Colonic mucosa (tissue), 4 donors: ENCODE results near the gene ARMC5. TPM values are rescaled to one million over a fixed set of nuclear protein-coding genes. Genes with fewer than 3 reads are reported as not detected.

Source experiments
- DNase-seq: peaks from one replicate; pipeline ENCODE4 v3.0.0-alpha.2; 2020
- H3K27ac ChIP-seq: fragments of 200-600 bp; one replicate; pipeline ENCODE4 v1.8.0; 2021
- H3K27me3 ChIP-seq: fragments of 200-600 bp; one replicate; pipeline ENCODE4 v1.8.0; 2021
- H3K36me3 ChIP-seq: fragments of 200-600 bp; one replicate; pipeline ENCODE4 v1.8.0; 2021
- H3K4me1 ChIP-seq: fragments of 200-600 bp; one replicate; pipeline ENCODE4 v1.8.0; 2021; ENCODE audit warnings: mild to moderate bottlenecking
- H3K4me3 ChIP-seq: fragments of 200-600 bp; one replicate; pipeline ENCODE4 v1.8.0; 2021
- H3K9ac ChIP-seq, 2 donors: one replicate each; pipeline ENCODE4 v1.7.0; 2013; ENCODE audit warnings: control low read depth in 2 of 2, low read depth in 2 of 2, low read length in 2 of 2
- H3K9me3 ChIP-seq: fragments of 200-600 bp; one replicate; pipeline ENCODE4 v1.8.0; 2021
- intact Hi-C: fragments of 100-400 bp; cut with DNase I; formaldehyde crosslinking; loops from one replicate; pipeline ENCODE4 v1.14.1; 2022
- total RNA-seq, 2 donors: library from RNA; stranded (reverse); fragmentation: NEBNext Ultra II Directional in 1 of 2; extraction: Animal tissue kit (Norgen Biotek cat#: 25700) in 1 of 2; gene quantifications; one replicate each; pipeline ENCODE4 v1.2.1, GENCODE V29; 2021
- TF ChIP-seq, protein P1 (sequence below): fragments of 200-600 bp; IDR thresholded peaks from one replicate; pipeline ENCODE4 v1.8.0; 2022; ENCODE audit warnings: antibody characterized with exemption, mild to moderate bottlenecking
- donor health status: healthy.
- donor health status: DM: no; HTN: no; CAD: no.
- donor health status: DM: no; HTN: no; CAD: no.

The ARMC5 gene
- total RNA-seq, 2 donors from 2014 or later, result 5.5 to 13.2 TPM

DNA sequence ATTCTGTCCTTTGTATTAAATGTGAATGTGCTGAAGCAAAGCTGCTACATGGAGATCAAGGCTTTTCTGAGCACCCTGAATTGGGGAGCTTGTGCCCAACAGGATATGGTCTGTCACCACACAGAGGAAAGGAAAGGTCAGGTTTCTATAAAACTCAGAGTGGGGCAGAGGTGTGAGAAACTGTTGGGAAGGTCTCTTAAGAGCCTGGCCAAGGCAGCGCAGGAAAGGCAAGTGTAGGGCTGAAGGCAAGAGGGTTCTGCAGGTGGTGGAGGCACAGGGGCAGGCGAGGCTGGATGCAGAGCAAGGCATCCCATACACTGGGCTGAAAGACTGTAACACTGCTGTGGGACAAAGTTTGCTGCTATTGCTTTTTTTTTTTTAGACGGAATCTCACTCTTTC is 39.3 kb upstream of the ARMC5 start:
- H3K9me3 ChIP-seq, result no peaks in the 10 kb centered on the region
- DNase-seq, result no peak
- H3K36me3 ChIP-seq, result no peaks in the 10 kb centered on the region
- no peaks in the 10 kb centered on the region for H3K4me1 ChIP-seq
- intact Hi-C loops, result no loop called here
- H3K27ac ChIP-seq, result no peak overlapping the region
- no peaks in the 10 kb centered on the region for H3K27me3 ChIP-seq
- TF ChIP-seq, protein P1, sequence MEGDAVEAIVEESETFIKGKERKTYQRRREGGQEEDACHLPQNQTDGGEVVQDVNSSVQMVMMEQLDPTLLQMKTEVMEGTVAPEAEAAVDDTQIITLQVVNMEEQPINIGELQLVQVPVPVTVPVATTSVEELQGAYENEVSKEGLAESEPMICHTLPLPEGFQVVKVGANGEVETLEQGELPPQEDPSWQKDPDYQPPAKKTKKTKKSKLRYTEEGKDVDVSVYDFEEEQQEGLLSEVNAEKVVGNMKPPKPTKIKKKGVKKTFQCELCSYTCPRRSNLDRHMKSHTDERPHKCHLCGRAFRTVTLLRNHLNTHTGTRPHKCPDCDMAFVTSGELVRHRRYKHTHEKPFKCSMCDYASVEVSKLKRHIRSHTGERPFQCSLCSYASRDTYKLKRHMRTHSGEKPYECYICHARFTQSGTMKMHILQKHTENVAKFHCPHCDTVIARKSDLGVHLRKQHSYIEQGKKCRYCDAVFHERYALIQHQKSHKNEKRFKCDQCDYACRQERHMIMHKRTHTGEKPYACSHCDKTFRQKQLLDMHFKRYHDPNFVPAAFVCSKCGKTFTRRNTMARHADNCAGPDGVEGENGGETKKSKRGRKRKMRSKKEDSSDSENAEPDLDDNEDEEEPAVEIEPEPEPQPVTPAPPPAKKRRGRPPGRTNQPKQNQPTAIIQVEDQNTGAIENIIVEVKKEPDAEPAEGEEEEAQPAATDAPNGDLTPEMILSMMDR, result no peak
- H3K4me3 ChIP-seq, result no peak overlapping the region
- no peak overlapping the region for H3K9ac ChIP-seq

GRCh38 chr16:31421587-31421986 is 37.7 kb upstream of the ARMC5 start:
- no peak for DNase-seq
- intact Hi-C loops, result no loop called here

DNA sequence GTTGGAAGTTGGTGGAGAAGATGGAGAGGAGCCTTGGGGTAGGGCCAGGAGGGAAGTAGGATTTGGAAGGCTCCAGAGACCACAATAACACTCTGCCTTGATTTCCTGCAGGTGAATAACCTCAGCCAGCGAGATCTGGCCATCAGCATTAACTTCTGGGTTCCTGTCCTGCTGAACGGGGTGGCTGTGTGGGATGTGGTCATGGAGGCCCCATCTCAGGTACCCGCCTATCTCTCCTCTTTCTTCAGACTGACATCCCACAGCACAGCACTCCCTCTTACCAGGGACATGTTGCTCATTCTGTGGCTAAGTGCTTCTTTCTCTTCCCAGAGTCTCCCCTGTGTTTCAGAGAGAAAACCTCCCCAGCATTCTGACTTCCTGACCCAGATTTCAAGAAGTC is 36.1 kb upstream of the ARMC5 start:
- Histone ChIP-seq H3K9ac (no peak overlapping the region), H3K36me3 (no peaks in the 10 kb centered on the region), H3K27me3 (no peaks in the 10 kb centered on the region), H3K4me1 (no peaks in the 10 kb centered on the region), H3K9me3 (no peaks in the 10 kb centered on the region), H3K4me3 (no peak overlapping the region), H3K27ac (no peak overlapping the region)
- TF ChIP-seq, protein P1, result no peak
- intact Hi-C loops, result no loop called here
- DNase-seq, result no peak

More at GRCh38 chr16:31421587-31421986, 37.7 kb upstream of the ARMC5 start:
- Histone ChIP-seq H3K27ac (no peak overlapping the region), H3K36me3 (no peaks in the 10 kb centered on the region), H3K4me1 (no peaks in the 10 kb centered on the region), H3K9ac (no peak overlapping the region), H3K4me3 (no peak overlapping the region), H3K27me3 (no peaks in the 10 kb centered on the region), H3K9me3 (no peaks in the 10 kb centered on the region)
- TF ChIP-seq, protein P1, result no peak

- H3K27ac ChIP-seq, result no peak overlapping the region
- H3K36me3 ChIP-seq, result no peaks in the 10 kb centered on the region
- intact Hi-C loops, result no loop called here
- no peak overlapping the region for H3K9ac ChIP-seq
- no peaks in the 10 kb centered on the region for H3K27me3 ChIP-seq
- no peak for DNase-seq
- H3K9me3 ChIP-seq, result no peaks in the 10 kb centered on the region
- TF ChIP-seq, protein P1, result no peak
- H3K4me1 ChIP-seq, result no peaks in the 10 kb centered on the region
- no peak overlapping the region for H3K4me3 ChIP-seq
Observed at GRCh38 chr16:31423801-31424200, 35.5 kb upstream of the ARMC5 start.

DNA sequence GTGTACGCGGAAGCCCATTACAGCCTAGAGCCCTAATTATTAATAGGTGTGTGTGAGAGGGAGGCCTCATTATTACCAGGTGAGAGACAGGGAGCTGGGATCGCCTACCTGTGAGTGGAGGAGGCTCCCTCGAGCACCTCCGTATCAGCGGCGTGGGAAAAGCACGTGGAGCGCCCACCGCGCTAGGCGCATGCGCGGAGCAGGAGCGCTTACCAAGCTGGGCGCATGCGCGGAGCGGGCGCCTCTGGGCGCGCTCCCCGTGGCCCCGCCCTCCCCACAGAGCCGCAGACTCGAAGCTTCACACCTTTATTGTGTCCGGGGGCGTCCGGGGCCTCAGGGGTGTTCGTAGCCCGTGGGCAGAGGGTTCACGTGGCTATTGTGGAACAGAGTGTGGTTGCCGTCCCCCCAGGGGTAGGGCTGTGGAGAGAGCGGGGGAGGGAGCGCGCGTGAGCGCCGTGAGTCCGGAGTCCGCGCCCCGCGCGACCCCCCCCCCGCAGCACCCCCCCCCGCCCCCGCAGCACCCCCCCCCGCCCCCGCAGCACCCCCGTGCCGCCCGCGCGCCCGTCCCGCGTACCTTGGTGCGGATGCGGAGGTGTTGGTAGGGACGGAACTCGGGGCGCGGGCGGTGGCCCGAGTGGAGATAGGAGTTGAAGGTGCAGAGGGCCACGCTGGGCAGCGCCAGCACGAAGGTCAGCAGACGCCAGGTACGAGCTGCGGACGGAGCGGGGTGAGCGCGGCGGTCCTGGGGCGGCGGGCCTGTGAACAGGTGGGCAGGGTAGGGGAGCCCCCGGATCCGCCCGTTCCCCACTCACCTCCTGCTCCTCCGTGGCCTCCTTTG is 31.6 kb upstream of the ARMC5 start:
- no peak overlapping the region for H3K27ac ChIP-seq
- peak overlapping the region; percentile 27 for H3K4me3 ChIP-seq
- H3K27me3 ChIP-seq, result no peaks in the 10 kb centered on the region
- peak; percentile 47 for DNase-seq
- TF ChIP-seq, protein P1, result no peak
- intact Hi-C loops, result no loop called here
- no peaks in the 10 kb centered on the region for H3K4me1 ChIP-seq
- no peak overlapping the region for H3K9ac ChIP-seq
- H3K9me3 ChIP-seq, result no peaks in the 10 kb centered on the region
- no peaks in the 10 kb centered on the region for H3K36me3 ChIP-seq
